PC-3 (cell line): ENCODE measurements around the gene MYL11. TPM values are rescaled to one million over a fixed set of nuclear protein-coding genes. Genes with fewer than 3 reads are reported as not detected.

Source experiments
- ATAC-seq: fragments of 200-7000 bp; cut with Tn5 transposase; 2 replicates; pipeline ENCODE4 v1.9.1; 2020; ENCODE audit warnings: mild to moderate bottlenecking, moderate library complexity
- BruUV-seq: library from RNA; stranded (reverse); fragments of 400-500 nt; replicated peaks from 2 replicates; lab custom pipeline; 2021; lab: Mats Ljungman, UMichigan
- CTCF ChIA-PET: fragments of 300-600 bp; sonication (Branson Sonifier 250); formaldehyde crosslinking; loops from one replicate; lab custom pipeline; 2022; ENCODE audit warnings: antibody characterized with exemption; lab: Charles Lee
- POLR2A ChIA-PET: fragments of 300-600 bp; sonication (Branson Sonifier 250); formaldehyde crosslinking; loops from one replicate; lab custom pipeline; 2022; ENCODE audit warnings: antibody characterized with exemption; ENCODE audit not compliant: unreplicated experiment; lab: Charles Lee
- DNase-seq: peaks from one replicate; pipeline ENCODE4 v3.0.0-alpha.2; 2015
- H2AFZ ChIP-seq: fragments of 300-600 bp; sonication (generic); 2 replicates; pipeline ENCODE4 v1.6.0; 2016; ENCODE audit warnings: antibody characterized with exemption, low read length
- H3F3A ChIP-seq: fragments of 300-600 bp; sonication (generic); one replicate; pipeline ENCODE4 v1.6.0; 2017; ENCODE audit warnings: antibody characterized with exemption, low read length, control low read depth, mild to moderate bottlenecking; ENCODE audit not compliant: unreplicated experiment
- H3K27ac ChIP-seq: fragments of 300-600 bp; sonication (generic); 2 replicates; pipeline ENCODE4 v1.5.1; 2016; ENCODE audit warnings: mild to moderate bottlenecking, low read length
- H3K27me3 ChIP-seq: fragments of 300-600 bp; sonication (generic); 2 replicates; pipeline ENCODE4 v1.6.1; 2016; ENCODE audit warnings: low read length, mixed read lengths
- H3K36me3 ChIP-seq: fragments of 300-600 bp; sonication (generic); 2 replicates; pipeline ENCODE4 v1.6.1; 2016; ENCODE audit warnings: low read depth, mixed run types, low read length, mixed read lengths
- H3K4me1 ChIP-seq: fragments of 300-600 bp; sonication (generic); 2 replicates; pipeline ENCODE4 v1.5.1; 2016; ENCODE audit warnings: low read length; ENCODE audit not compliant: insufficient read depth
- H3K4me2 ChIP-seq: fragments of 300-600 bp; sonication (generic); 2 replicates; pipeline ENCODE4 v1.6.0; 2016; ENCODE audit warnings: low read length
- H3K4me3 ChIP-seq: fragments of 300-600 bp; sonication (generic); 2 replicates; pipeline ENCODE4 v1.5.1; 2016; ENCODE audit warnings: mild to moderate bottlenecking, low read length, mixed read lengths
- H3K79me2 ChIP-seq: fragments of 300-600 bp; sonication (generic); 2 replicates; pipeline ENCODE4 v1.6.1; 2017; ENCODE audit warnings: low read length, mixed read lengths
- H3K9ac ChIP-seq: fragments of 300-600 bp; sonication (generic); 2 replicates; pipeline ENCODE4 v1.6.0; 2016; ENCODE audit warnings: mild to moderate bottlenecking, low read length
- H3K9me2 ChIP-seq: fragments of 300-600 bp; sonication (generic); replicated peaks from 2 replicates; pipeline ENCODE4 v1.6.1; 2016; ENCODE audit warnings: mixed run types, low read length, mixed read lengths
- H3K9me3 ChIP-seq: fragments of 300-600 bp; sonication (generic); 2 replicates; pipeline ENCODE4 v1.6.1; 2016; ENCODE audit warnings: low read length, mixed read lengths
- H4K20me1 ChIP-seq: fragments of 300-600 bp; sonication (generic); 2 replicates; pipeline ENCODE4 v1.6.1; 2016; ENCODE audit warnings: low read length, mixed read lengths
- CTCF ChIP-seq: fragments of 300-600 bp; sonication (generic); conservative IDR thresholded peaks from 2 replicates; pipeline ENCODE4 v1.5.1; 2017; ENCODE audit warnings: antibody characterized with exemption, low read depth, mild to moderate bottlenecking, low read length
- EZH2 ChIP-seq: fragments of 300-600 bp; sonication (generic); IDR thresholded peaks from one replicate; pipeline ENCODE4 v1.6.1; 2017; ENCODE audit warnings: antibody characterized with exemption, mild to moderate bottlenecking, low read length; ENCODE audit not compliant: unreplicated experiment
- EZH2phosphoT487 ChIP-seq: fragments of 300-600 bp; sonication (generic); IDR thresholded peaks from 2 replicates; pipeline ENCODE4 v1.6.1; 2018; ENCODE audit warnings: mild to moderate bottlenecking, antibody characterized with exemption, low read length, borderline replicate concordance
- intact Hi-C: fragments of 100-400 bp; cut with micrococcal nuclease; formaldehyde crosslinking; loops from 2 replicates; pipeline ENCODE4 v1.9.0; 2023
- total RNA-seq: library from RNA; depleted of rRNA; stranded (reverse); fragments of >200 nt; gene quantifications from 2 replicates; pipeline ENCODE4 v1.2.3, GENCODE V29; 2014

The MYL11 gene
- total RNA-seq, 1 experiment from 2014 or later: not detected

DNA sequence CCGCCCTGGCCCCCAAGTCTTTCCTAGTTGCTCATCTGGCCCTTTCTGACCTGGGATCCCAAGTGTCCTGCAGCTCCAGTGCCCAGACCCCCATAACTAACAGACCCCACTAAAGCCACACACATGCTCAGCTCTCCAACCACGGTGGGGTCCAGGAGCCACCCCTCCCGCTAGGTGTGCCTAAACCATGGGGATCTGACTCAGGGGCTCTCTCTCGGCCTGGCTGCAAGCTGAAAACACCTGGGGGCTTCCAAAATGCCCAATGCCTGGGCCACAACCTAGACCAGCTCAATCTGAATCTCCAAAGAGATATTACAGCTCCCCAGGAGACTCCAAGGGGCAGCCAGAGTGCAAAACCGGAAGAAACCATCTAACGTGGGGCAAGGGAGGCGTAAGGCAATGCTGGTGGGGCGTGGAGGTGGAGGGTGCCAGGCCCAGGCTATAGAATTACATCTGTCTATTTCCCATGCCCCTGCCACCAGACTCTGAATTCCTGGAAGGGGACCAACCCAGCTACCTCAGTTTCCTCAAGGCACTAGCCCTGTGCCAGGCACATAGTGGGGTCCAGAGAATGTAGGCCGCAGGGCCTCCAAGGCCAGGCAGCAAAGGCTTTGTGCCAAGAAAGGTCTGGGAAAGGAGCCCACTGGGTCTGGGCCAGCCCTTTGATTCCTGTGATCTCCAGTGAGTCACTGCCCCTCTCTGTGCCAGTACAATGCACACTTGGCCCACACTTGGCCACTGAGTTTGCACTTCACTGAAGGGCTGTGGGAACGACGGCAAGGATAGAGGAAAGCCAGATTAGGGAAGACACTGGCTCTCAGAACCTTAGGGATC, 22.8 kb upstream of the MYL11 start:
- no peak for TF ChIP-seq CTCF
- no peak for TF ChIP-seq EZH2
- no peak for TF ChIP-seq EZH2phosphoT487
- peaks cover 13% of the 10 kb centered on the region for H4K20me1 ChIP-seq
- ChIA-PET CTCF (no interaction called here), POLR2A (no interaction called here)
- H3K4me2 ChIP-seq: peak overlapping the region; percentile 64
- H3K4me1 ChIP-seq: peaks cover 33% of the 10 kb centered on the region
- H3K79me2 ChIP-seq: peaks cover 20% of the 10 kb centered on the region
- peaks cover 10% of the 10 kb centered on the region; the same call in 1 of the 2 replicates for H3K36me3 ChIP-seq
- H3K9me3 ChIP-seq: no peaks in the 10 kb centered on the region
- intact Hi-C loops: no loop called here
- DNase-seq: peak; percentile 88
- H3K9me2 ChIP-seq: no peaks in the 10 kb centered on the region
- no TSS peak for BruUV-seq
- H3K27me3 ChIP-seq: no peaks in the 10 kb centered on the region
- no peak overlapping the region for H3K4me3 ChIP-seq
- no peaks in the 10 kb centered on the region for H3F3A ChIP-seq
- peak overlapping the region; percentile 83 for H3K27ac ChIP-seq
- H2AFZ ChIP-seq: no peak overlapping the region
- peak overlapping the region; percentile 27; the same call in 1 of the 2 replicates for H3K9ac ChIP-seq
- ATAC-seq: peak; percentile 65

DNA sequence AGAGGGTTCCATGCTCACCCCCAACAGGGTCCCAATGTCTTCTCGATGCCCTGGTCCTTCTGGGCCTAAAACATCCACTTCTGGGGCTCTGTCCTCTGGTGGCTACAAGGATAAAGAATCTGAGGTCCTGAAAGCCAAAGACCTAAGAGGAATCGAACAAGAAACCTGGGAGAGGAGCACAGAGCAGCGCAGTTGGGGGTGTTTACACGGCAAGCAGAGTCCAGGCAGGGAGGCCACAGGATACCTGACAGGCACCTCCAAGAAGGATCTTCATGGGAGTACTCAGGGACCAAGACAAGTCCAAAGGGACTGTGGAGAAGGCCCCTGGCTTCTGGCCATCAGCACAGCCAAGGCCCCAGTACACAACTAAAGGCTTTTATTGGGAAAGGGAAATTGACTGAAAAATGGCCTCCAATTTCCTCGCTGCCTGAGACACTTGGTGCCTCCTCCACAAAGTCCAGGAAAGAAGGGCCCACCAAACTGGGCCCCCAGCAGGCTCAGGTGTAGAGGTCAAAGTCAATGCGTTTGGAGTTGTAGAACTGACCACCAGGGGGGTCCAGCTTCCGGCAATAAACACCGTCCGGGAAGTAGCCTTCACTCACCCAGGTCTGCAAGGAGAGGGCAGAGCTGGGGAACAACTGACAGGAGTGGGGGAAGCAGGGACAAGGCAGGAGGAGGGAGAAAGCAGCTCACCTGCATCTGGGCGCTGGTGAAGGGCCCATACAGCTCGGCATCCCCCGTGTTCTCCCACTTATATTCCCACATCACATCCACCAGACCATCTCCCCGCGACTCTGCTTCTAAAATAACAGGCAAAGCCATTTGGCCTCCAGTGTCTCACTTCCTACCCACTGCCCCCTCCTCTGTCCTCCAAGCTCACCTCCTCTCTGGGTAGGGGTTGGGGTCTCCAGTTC, 21.9 kb upstream of the MYL11 start:
- ChIA-PET CTCF (no interaction called here), POLR2A (interaction anchor here (0.6 kb wide), 1 partner anchor 57 kb away, joined by 19 read pairs; no protein-coding TSS in a partner anchor)
- no peak for ATAC-seq
- TF ChIP-seq EZH2 (no peak), CTCF (0 out of 2 replicates have a peak, but pooled peaks have one; percentile 18)
- peak overlapping the region; percentile 83 for H3K27ac ChIP-seq
- H3K9me2 ChIP-seq: no peaks in the 10 kb centered on the region
- H4K20me1 ChIP-seq: peaks cover 13% of the 10 kb centered on the region
- no peak for DNase-seq
- no peaks in the 10 kb centered on the region for H3K27me3 ChIP-seq
- H3K4me2 ChIP-seq: peak overlapping the region; percentile 64
- peaks cover 20% of the 10 kb centered on the region for H3K79me2 ChIP-seq
- no peaks in the 10 kb centered on the region for H3F3A ChIP-seq
- peak overlapping the region; percentile 27; the same call in 1 of the 2 replicates for H3K9ac ChIP-seq
- H3K4me1 ChIP-seq: peaks cover 33% of the 10 kb centered on the region
- no peak overlapping the region for H3K4me3 ChIP-seq
- no TSS peak for BruUV-seq
- H2AFZ ChIP-seq: no peak overlapping the region
- H3K9me3 ChIP-seq: no peaks in the 10 kb centered on the region
- peaks cover 10% of the 10 kb centered on the region; the same call in 1 of the 2 replicates for H3K36me3 ChIP-seq
- intact Hi-C loops: no loop called here
